OCI-M1 (cell line): Measurements from ENCODE around the gene JOSD2.
"Not testable (repeated sequence)": the region's sequence is repeated elsewhere in the genome, so short reads cannot be mapped to it uniquely, and the experiment has no call there.

Source experiments
- DNase-seq: peaks from one replicate; lab custom pipeline; 2025; lab: John Stamatoyannopoulos, UW

The JOSD2 gene

DNA sequence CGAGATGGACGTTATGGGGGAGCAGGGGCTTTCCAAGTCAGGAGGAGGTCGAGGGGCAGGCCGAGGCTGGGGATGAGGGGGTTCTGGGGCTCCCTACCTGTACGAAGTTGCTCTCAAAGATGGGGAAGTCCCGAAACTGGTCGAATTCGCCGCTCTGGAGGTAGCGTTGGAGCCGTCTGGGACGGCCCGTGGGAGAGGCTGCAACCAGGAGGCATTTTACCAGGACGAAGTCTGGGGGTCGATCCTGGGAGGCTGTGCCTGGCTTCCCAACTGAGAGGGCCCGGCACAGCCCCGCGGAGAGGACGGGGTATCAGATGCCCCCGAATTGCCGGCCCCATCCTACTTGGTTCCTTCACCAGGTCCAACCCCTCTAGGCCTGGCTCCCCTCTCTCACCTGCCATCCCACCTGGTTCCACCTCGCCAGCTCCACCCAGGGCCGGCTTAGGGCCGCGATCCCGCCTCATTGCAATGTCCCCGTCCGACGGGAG, 35.2 kb downstream of the JOSD2 start:
- no peak for DNase-seq

DNA sequence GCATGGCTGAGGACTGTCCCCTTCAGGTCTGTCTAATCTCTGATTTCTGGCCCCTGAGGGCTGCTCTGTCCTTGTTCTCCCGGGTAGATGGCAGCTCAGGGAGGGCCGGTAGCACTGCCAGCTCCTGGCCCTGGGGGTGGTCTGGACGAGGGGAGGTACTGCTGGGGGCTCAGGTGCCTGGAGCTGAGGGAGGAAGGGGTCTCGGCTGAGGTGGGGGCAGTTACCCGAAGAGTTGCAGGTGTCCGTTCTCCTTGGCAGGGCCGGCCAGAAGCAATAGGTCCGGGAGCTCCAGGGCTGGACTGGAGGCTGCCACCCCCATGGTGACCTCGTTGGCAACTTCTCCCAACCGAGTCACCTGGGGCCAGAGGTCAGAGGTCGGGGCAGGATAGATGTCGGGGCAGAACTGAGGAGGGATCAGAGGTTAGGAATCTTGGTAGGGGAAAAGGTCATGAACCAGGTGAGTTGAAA, 35.9 kb downstream of the JOSD2 start:
- no peak for DNase-seq

DNA sequence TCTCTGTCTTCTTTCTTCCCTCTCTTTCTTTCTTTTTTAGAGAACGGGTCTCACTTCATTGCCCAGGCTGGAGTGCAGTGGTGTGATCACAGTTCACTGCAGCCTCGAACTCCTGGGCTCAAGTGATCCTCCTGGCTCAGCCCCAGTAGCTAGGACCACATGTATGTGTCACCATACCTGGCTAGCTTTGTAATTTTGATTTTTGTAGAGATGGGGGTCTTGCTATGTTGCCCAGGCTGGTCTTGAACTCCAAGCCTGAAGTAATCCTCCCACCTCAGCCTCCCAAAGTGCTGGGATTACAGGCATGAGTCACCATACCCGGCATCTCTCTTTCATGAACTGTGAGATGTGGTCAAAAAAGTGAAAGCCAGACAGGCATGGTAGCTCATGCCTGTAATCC, 37.7 kb downstream of the JOSD2 start:
- not testable (repeated sequence) for DNase-seq

DNA sequence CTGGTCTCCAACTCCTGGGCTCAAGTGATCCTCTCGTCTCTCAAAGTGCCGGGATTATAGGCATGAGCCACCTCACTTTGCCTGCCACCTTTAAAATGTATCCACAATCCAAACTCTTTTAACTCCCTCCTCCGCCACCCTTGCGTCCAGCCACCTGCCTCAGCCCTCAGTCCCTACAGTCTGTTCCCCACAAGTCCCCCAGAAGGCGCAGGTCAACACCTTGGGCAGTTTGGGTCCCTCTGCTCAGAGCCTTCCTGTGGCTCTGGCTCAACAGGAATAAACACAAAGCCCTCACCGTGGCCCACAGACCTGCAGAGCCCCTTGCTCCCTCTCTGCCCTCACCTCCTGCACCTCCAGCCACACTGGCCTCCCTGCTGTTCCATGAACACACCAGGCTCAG, 42.2 kb downstream of the JOSD2 start:
- no peak for DNase-seq

DNA sequence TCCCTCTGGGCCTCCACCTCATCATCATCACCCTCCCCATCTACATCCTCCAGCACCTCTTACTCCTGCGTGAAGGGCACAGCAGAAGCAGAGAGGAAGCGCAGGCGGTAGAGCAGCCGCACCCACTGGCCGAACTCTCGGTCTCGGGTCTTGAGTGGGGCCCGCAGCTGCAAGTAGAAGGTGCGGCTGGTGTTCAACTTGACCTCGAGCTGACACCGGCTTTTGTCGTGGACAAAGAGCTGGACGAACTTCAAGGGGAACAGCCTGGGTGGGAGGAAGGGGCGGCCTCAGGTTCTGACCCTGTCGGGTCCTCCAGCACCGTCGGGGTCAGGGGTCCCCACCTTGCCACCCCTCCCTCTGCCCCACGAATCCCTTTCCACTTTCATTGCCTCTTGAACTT, 43.4 kb downstream of the JOSD2 start:
- no peak for DNase-seq

DNA sequence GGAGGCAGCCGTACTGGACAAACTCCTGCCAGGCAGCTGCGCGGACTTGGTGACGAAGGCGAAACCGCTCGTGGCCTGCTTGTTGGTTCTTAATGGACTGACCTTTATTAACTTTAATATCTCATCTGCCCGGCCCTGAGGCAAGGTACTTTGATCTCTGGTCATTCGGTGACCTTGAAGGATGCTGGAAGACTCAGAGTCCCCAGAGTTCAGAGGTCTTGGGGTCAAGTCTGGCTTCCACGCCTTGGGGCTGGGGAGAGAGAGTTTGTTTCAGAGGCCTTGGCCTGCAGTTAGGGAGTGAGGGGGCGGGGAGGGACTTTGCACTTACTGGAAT, 44.3 kb downstream of the JOSD2 start:
- DNase-seq, result no peak

DNA sequence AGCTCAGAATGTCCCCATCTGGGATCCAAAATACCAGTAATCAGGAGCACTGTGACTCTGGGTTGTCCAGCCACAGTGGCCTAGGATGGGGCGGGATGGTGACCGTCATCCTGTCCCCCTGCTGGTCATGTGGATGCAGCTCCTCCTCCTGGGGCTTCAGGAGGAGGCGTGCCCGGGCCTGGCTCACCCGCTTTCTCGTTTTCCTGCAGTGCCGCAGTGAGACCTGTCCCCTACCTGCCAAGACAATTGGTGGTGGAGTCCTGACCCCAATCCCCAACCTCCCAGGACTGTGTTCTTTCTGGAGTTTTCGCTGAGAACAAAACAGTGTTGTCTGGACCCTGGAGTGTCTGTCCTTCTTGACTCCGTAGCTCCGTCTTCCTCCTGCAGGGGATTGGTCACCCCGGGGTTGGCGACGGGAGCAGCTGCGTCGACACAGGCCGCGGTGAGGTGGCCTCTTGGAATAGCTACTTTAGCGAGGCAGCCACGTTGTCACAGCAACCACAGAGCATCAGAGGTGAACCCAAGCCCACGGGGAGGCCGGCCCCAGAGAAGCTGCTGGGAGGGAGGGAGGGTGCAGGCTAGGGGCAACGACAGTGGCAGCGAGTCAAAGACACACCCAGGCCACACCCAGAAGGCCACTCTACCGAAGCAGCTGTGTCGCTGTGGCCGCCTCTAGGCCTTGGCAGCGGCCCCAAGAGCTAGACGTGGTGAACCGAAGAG, 44.8 kb downstream of the JOSD2 start:
- DNase-seq, result no peak

DNA sequence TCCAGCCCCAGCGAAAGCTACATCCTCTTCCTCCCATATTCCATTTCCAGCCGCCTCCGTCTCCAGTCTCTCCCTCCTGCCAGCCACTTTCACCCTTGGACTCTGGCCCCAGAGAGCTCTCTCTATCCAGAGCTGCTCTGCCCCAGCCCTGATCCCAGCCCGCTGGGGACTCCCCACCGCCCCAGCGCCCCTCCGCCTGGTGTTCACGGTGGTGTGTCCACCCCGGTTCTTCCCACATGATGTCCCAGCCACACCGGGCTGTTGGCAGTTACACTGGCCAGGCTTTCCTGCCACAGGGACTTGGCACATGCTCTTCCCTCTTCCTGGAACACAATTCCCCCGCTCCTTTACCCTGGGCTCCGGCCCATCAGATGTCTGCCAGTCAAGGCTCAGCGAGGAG, 46.0 kb downstream of the JOSD2 start:
- no peak for DNase-seq

DNA sequence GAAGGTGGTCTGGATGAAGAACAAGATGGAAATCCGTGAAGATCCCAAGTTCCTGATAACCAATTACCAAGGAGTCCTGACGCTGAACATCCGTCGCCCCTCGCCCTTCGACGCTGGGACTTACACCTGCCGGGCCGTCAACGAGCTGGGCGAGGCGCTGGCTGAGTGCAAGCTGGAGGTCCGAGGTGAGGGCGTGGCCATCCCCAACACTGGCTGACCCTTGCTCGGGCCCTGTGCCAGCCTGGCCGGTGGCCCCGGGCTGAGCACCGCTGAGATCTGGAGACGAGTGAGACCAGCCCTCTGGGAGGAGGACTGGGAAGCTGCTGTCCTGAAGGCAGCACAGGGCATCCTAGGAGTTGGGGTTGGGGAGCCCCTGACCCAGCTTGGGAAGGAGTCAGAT, 46.6 kb downstream of the JOSD2 start:
- DNase-seq, result no peak

DNA sequence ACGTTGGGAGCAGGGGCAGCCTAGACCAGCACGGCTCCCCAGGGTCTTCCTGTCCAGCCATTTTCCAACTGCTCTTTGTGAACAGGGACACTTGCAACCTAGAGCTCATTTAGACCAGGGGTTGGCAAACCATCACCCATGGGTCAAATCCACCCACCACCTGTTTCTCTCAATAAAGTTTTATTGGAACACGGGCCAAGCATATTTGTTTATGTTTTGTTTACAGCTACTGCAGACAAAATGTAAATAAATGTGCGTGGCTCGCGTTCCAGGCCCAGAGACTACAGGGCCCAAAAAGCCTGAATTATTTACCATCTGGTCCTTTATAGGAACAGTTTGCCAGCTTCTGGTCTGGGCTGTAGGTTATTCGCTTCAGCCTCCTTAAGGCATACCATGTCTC, 48.0 kb downstream of the JOSD2 start:
- DNase-seq, result no peak

DNA sequence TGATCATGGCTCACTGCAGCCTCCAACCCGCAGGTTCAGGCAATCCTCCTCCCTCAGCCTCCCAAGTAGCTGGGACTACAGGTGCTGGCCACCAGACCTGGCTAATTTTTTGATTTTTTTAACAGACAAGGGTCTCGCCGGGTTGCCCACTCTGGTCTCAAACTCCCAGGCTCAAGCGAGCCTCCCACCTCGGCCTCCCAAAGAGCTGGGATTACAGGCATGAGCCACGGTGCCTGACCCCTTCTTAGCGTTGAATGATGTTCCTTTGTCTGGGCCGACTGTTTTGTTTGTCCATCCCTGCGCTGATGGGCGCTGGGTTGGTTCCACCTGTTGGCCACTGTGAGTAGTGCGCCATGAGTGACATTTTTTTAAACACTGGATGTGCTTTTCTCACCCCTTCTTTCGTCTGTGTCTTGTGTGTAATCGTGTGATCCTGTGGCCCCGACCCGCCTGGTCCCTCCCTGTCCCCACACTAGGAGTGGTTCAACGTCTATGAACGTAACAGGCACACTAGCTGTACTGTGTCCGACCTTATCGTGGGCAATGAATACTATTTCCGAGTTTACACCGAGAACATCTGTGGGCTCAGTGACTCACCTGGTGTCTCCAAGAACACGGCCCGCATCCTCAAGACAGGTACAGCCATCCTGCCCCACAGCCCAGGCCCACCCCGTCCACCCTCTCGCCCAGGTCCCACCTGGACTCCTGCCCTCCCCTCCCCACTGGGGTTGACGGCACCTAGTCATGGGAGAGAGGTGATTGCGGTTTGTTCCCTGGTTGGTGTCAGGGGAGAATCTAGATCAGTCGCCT, 49.7 kb downstream of the JOSD2 start:
- DNase-seq, result peak; percentile 84

DNA sequence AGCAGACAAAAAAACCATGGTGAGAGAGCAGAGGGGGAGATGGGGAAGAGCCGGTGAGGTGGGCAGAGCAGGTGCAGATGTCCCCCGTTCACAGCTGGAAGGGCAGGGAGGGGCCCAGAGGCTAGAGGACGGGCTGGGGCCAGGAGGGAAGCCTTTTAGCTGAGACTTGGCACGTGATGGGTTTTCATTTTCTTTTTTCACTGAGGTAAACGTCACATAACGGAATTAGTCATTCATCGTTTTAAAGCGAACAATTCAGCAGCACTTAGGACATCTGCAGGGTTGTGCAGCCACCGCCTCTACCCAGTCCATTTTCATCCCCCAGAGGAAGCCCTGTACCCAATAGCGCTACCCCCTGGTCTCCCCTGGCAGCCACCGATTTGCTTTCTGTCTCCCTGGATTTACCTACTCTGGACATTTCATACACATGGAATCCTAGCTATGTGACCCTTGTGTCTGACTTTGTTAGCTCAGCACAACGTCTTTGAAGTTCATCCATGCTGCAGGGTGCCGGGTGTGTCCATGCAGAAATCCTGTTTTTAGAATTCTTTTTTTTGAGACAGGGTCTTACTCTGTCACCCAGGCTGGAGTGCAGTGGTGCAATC, 50.7 kb downstream of the JOSD2 start:
- no peak for DNase-seq

DNA sequence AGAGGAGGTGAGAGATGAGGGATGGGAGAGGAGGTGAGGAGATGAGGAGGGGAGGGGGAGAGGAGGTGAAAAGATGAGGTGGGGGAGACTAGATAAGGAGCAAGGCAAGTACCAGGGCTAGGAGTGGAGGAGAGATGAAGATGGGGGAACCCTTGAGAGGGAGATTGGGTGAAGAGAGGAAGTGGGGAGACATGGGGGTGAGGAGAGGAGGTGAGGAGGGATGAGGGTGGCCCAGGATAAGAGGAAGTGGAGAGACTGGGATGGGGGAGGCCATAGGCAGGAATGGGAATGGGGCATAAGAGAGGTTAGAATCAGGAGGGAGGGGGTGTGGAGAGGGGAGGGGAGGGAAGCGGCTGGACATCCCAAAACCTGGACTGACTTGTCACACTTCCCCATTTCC, 51.4 kb downstream of the JOSD2 start:
- DNase-seq, result no peak

DNA sequence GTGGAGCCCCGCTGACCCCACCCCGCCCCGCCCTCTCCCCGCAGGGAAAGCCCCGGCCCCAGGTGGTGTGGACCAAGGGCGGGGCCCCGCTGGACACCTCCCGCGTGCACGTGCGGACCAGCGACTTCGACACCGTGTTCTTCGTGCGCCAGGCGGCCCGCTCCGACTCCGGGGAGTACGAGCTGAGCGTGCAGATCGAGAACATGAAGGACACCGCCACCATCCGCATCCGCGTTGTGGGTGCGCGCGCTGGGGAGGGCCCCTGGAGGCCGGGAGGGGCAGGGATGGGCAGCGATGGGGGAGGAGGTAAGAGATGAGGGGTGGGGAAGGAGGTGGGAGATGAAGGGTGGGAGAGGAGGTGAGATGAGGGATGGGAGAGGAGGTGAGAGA, 51.9 kb downstream of the JOSD2 start:
- no peak for DNase-seq

DNA sequence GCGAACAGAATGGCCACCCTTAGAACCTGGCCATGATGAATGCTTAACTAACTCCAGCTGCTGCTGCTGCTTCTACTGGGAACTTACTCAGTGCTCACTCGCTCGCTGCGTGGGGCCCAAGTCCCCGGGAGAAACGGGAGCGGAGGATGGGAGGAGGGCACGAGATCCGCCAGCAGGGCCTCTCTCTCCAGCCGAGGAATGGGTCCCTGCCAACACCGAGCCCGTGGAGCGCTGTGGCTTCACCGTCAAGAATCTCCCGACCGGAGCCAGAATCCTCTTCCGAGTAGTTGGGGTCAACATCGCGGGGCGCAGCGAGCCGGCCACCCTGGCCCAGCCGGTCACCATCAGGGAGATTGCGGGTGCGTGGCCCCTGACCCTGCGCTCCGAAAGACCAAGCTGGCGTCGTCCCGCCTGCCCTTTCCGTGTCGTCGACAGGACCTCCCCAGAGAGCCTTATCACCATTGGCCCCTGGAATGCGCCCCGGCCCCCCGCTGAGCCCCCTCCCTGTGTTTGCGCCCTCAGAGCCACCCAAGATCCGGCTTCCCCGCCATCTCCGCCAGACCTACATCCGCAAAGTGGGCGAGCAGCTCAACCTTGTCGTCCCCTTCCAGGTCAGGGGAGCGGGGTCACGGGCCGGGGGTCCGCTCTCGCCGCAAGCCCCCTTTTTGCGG, 52.5 kb downstream of the JOSD2 start:
- DNase-seq, result no peak

DNA sequence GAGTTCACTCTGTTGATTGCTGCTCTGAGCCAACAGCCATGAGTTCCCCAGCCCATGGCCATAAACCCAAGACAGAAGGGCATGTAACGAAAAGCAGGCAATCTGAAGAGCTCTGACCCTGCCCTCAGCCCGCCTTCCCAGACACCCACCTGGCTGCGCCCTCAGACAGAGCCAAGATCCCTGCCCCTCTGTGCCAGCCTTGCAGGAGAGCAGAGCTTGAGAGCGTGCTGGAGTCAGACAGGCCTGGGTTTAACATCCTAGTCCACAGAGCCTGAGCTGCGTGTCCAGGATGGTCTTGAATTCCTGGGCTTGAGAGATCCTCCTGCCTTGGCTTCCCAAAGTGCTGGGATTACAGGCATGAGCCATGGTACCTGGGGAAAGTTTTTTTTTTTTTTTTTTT, 53.7 kb downstream of the JOSD2 start:
- DNase-seq, result no peak
